H1 (cell line): ENCODE data around the gene DNASE1L1. TPM values are rescaled to one million over a fixed set of nuclear protein-coding genes. Genes with fewer than 3 reads are reported as not detected.

ENCODE experiments used
- CTCF ChIA-PET: fragments of 300-600 bp; sonication (Branson Sonifier 250); formaldehyde crosslinking; loops from one replicate; lab custom pipeline; 2021; ENCODE audit not compliant: partially characterized antibody; lab: Charles Lee
- POLR2A ChIA-PET: fragments of 300-600 bp; sonication (Branson Sonifier 250); formaldehyde crosslinking; loops from one replicate; lab custom pipeline; 2021; ENCODE audit warnings: inconsistent platforms; ENCODE audit not compliant: partially characterized antibody; lab: Charles Lee
- DNase-seq, 2 experiments: peaks; one replicate each; pipeline versions ENCODE4 v3.0.0 to v3.0.0-alpha.2; 2010 to 2022; ENCODE audit warnings: low spot score in 2 of 2, low read depth in 1 of 2, mixed read lengths in 1 of 2
- FAIRE-seq: peaks from 2 replicates; lab custom pipeline; 2011; peaks lifted over from hg19 to GRCh38; lab: Jason Lieb, UNC
- H2AFZ ChIP-seq: 2 replicates; pipeline ENCODE4 v1.8.1; 2012; ENCODE audit warnings: low read length, inconsistent platforms
- H2AK5ac ChIP-seq: 2 replicates; pipeline ENCODE4 v1.6.1; 2013; ENCODE audit warnings: low read depth, low read length
- H2BK120ac ChIP-seq: replicated peaks from 2 replicates; pipeline ENCODE3; 2013; ENCODE audit warnings: low read depth, low read length, inconsistent platforms
- H2BK12ac ChIP-seq: 2 replicates; pipeline ENCODE4 v1.6.1; 2013; ENCODE audit warnings: low read depth, low read length
- H2BK15ac ChIP-seq: 2 replicates; pipeline ENCODE4 v1.6.1; 2013; ENCODE audit warnings: low read length
- H2BK20ac ChIP-seq: 2 replicates; pipeline ENCODE4 v1.6.1; 2013; ENCODE audit warnings: low read length
- H2BK5ac ChIP-seq: 2 replicates; pipeline ENCODE4 v1.6.1; 2013; ENCODE audit warnings: low read depth, low read length
- H3K14ac ChIP-seq: 2 replicates; pipeline ENCODE4 v1.6.1; 2013; ENCODE audit warnings: inconsistent platforms; ENCODE audit not compliant: insufficient read length
- H3K18ac ChIP-seq: 2 replicates; pipeline ENCODE4 v1.6.1; 2013; ENCODE audit warnings: low read length; ENCODE audit errors: extremely low read depth
- H3K23ac ChIP-seq: 2 replicates; pipeline ENCODE4 v1.6.1; 2013; ENCODE audit warnings: inconsistent platforms; ENCODE audit not compliant: insufficient read length
- H3K23me2 ChIP-seq: 2 replicates; pipeline ENCODE4 v1.6.1; 2013; ENCODE audit warnings: low read depth, low read length
- H3K27ac ChIP-seq: 2 replicates; pipeline ENCODE4 v1.6.1; 2011; ENCODE audit warnings: low read depth, low read length, inconsistent platforms
- H3K27me3 ChIP-seq, 4 experiments: replicated peaks in 1 of 4; 1 replicate in 1 of 4; 2 replicates in 3 of 4; pipeline versions ENCODE4 v1.6.1 to v1.8.1; 2011 to 2013; ENCODE audit warnings: low read length in 3 of 4, mild to moderate bottlenecking in 3 of 4, inconsistent platforms in 2 of 4, mixed read lengths in 2 of 4, moderate library complexity in 1 of 4; ENCODE audit not compliant: control insufficient read depth in 3 of 4, insufficient read depth in 3 of 4; ENCODE audit errors: extremely low read depth in 1 of 4
- H3K36me3 ChIP-seq, 4 experiments: 2 replicates each; pipeline versions ENCODE4 v1.6.1 to v1.8.1; 2011 to 2013; ENCODE audit warnings: mild to moderate bottlenecking in 4 of 4, low read length in 3 of 4, moderate library complexity in 2 of 4, control low read depth in 1 of 4, inconsistent platforms in 1 of 4; ENCODE audit not compliant: insufficient read depth in 4 of 4, control insufficient read depth in 2 of 4
- H3K4ac ChIP-seq: replicated peaks from 2 replicates; pipeline ENCODE3; 2013; ENCODE audit warnings: low read length, low read depth, mixed read lengths, inconsistent platforms; ENCODE audit not compliant: insufficient read length
- H3K4me1 ChIP-seq, 4 experiments: replicated peaks in 1 of 4; 1 replicate in 1 of 4; 2 replicates in 3 of 4; pipeline versions ENCODE4 v1.6.1 to v1.8.1; 2011 to 2013; ENCODE audit warnings: low read length in 3 of 4, inconsistent platforms in 2 of 4, mixed read lengths in 1 of 4; ENCODE audit not compliant: insufficient read depth in 4 of 4, control insufficient read depth in 3 of 4
- H3K4me2 ChIP-seq, 2 experiments: 2 replicates each; pipeline versions ENCODE4 v1.6.1 to v1.8.1; 2011 to 2013; ENCODE audit warnings: low read depth in 2 of 2, low read length in 2 of 2, control low read depth in 1 of 2, inconsistent platforms in 1 of 2, mild to moderate bottlenecking in 1 of 2; ENCODE audit not compliant: insufficient read depth in 1 of 2
- H3K4me3 ChIP-seq, 4 experiments: fragments of 200-600, 300-600 bp in 1 of 4; sonication (generic), shearing (Covaris generic), sonication (Bioruptor Twin) in 1 of 4; 2 replicates each; pipeline versions ENCODE4 v1.5.1 to v1.8.1; 2011 to 2016; ENCODE audit warnings: low read length in 4 of 4, low read depth in 3 of 4, control low read depth in 2 of 4, inconsistent platforms in 2 of 4, mild to moderate bottlenecking in 2 of 4, mixed read lengths in 1 of 4, moderate library complexity in 1 of 4; ENCODE audit not compliant: insufficient read depth in 2 of 4; ENCODE audit errors: extremely low read depth in 1 of 4
- H3K56ac ChIP-seq: replicated peaks from 2 replicates; pipeline ENCODE3; 2013; ENCODE audit warnings: low read depth, mild to moderate bottlenecking, mixed read lengths, low read length, inconsistent platforms; ENCODE audit not compliant: insufficient read length
- H3K79me1 ChIP-seq: 2 replicates; pipeline ENCODE4 v1.6.1; 2013; ENCODE audit warnings: low read depth, low read length, control low read depth
- H3K79me2 ChIP-seq, 2 experiments: 2 replicates each; pipeline versions ENCODE4 v1.6.1 to v1.8.1; 2012 to 2013; ENCODE audit warnings: low read length in 2 of 2, mild to moderate bottlenecking in 2 of 2, inconsistent platforms in 1 of 2; ENCODE audit not compliant: insufficient read depth in 2 of 2, control insufficient read depth in 1 of 2
- H3K9ac ChIP-seq, 4 experiments: replicated peaks in 1 of 4; 1 replicate in 1 of 4; 2 replicates in 3 of 4; pipeline versions ENCODE4 v1.6.1 to v1.8.1; 2011 to 2013; ENCODE audit warnings: low read depth in 3 of 4, low read length in 3 of 4, control low read depth in 2 of 4, mild to moderate bottlenecking in 2 of 4, moderate library complexity in 2 of 4, inconsistent platforms in 1 of 4; ENCODE audit errors: extremely low read depth in 1 of 4
- H3K9me3 ChIP-seq, 2 experiments: 2 replicates each; pipeline versions ENCODE4 v1.6.1 to v1.8.1; 2012 to 2013; ENCODE audit warnings: mild to moderate bottlenecking in 2 of 2, moderate library complexity in 2 of 2, control low read depth in 1 of 2, inconsistent platforms in 1 of 2, low read depth in 1 of 2, low read length in 1 of 2, mixed read lengths in 1 of 2; ENCODE audit not compliant: insufficient read depth in 2 of 2
- H4K20me1 ChIP-seq, 2 experiments: replicated peaks in 1 of 2; 2 replicates each; pipeline versions ENCODE3 to v1.8.1; 2011 to 2013; ENCODE audit warnings: inconsistent platforms in 2 of 2, low read length in 2 of 2, mild to moderate bottlenecking in 1 of 2; ENCODE audit not compliant: insufficient read depth in 2 of 2, control insufficient read depth in 1 of 2
- H4K5ac ChIP-seq: 2 replicates; pipeline ENCODE4 v1.6.1; 2013; ENCODE audit warnings: low read length, low read depth, mixed read lengths, inconsistent platforms; ENCODE audit not compliant: insufficient read length
- H4K8ac ChIP-seq: 2 replicates; pipeline ENCODE4 v1.8.0; 2013; ENCODE audit warnings: mild to moderate bottlenecking, moderate library complexity, low read length, inconsistent platforms; ENCODE audit not compliant: insufficient read depth; ENCODE audit errors: extremely low read depth
- H4K91ac ChIP-seq: replicated peaks from 2 replicates; pipeline ENCODE3; 2013; ENCODE audit warnings: low read length, mixed read lengths, inconsistent platforms; ENCODE audit not compliant: insufficient read length
- ATF3 ChIP-seq: IDR thresholded peaks from 2 replicates; pipeline ENCODE4 v1.6.1; 2011; ENCODE audit warnings: low read depth, mild to moderate bottlenecking, low read length; ENCODE audit not compliant: insufficient read depth
- BRCA1 ChIP-seq: IDR thresholded peaks from 2 replicates; pipeline ENCODE4 v1.6.1; 2012; ENCODE audit warnings: low read depth, low read length, improper control_type of control experiment
- CTBP2 ChIP-seq: IDR thresholded peaks from 2 replicates; pipeline ENCODE4 v1.7.0; 2011; ENCODE audit warnings: borderline replicate concordance, mild to moderate bottlenecking, moderate library complexity, mixed read lengths, low read length; ENCODE audit not compliant: insufficient read depth, insufficient read length
- JUND ChIP-seq: IDR thresholded peaks from 2 replicates; pipeline ENCODE4 v1.6.1; 2011; ENCODE audit warnings: mild to moderate bottlenecking, improper control_type of control experiment, low read length
- SIN3A ChIP-seq, 2 experiments: IDR thresholded peaks in 1 of 2; conservative IDR thresholded peaks in 1 of 2; 2 replicates each; pipeline ENCODE4 v1.6.1; 2011 to 2012; ENCODE audit warnings: low read length in 2 of 2, improper control_type of control experiment in 1 of 2, low read depth in 1 of 2, mild to moderate bottlenecking in 1 of 2
- WGBS, 2 experiments: shearing (Covaris generic) in 1 of 2; methylation state at CpG; one replicate each; pipeline versions ENCODE4 v1.1.6 to v1.1.7; 2013 to 2015; ENCODE audit warnings: low lambda C conversion rate in 2 of 2, mixed read lengths in 2 of 2, inconsistent platforms in 1 of 2, low coverage in 1 of 2, missing lambda C conversion rate in 1 of 2; ENCODE audit not compliant: insufficient replicate concordance in 2 of 2, insufficient coverage in 1 of 2, insufficient read length in 1 of 2; ENCODE audit errors: extremely low coverage in 1 of 2, missing lambda C conversion rate in 1 of 2; 5-methylcytosine and 5-hydroxymethylcytosine counted together
- polyA plus RNA-seq, 7 experiments: library from polyadenylated mRNA; depleted of rRNA in 3 of 7; stranded (reverse) in 5 of 7; unstranded in 2 of 7; fragments of >200 nt in 5 of 7; fragments of 200-250 nt in 2 of 7; gene quantifications; 1 replicate in 5 of 7; 2 replicates in 1 of 7; 4 replicates in 1 of 7; pipeline versions ENCODE4 v1.2.1 to v1.2.3, GENCODE V29; 2011 to 2013; ENCODE audit warnings: missing spikeins in 2 of 7, mixed read lengths in 2 of 7
- total RNA-seq: library from RNA; stranded (reverse); fragmentation: NEBNext Ultra II Directional; extraction: Animal tissue kit (Norgen Biotek cat#: 25700); gene quantifications from 2 replicates; pipeline ENCODE4 v1.2.1, GENCODE V29; 2021

DNASE1L1 gene
- total and polyA plus RNA-seq, 2 of the 8 experiments (the other 6 are each of a cell fraction or from before 2014, with no cell fraction given): 8.7 to 30.0 TPM

- Histone ChIP-seq H3K14ac (no peak overlapping the region), H2BK20ac (no peak overlapping the region), H3K4me2 (peak overlapping the region; percentile 69 to 70), H3K36me3 (peaks cover 0 to 35% (median 15%) of the 10 kb centered on the region in 4 experiments; a peak in 5 of 8 replicates), H3K27ac (no peak overlapping the region), H3K56ac (no peak overlapping the region), H4K20me1 (peaks cover 0 to 5% of the 10 kb centered on the region in 2 experiments), H3K4ac (no peak overlapping the region), H3K79me1 (no peaks in the 10 kb centered on the region; the same call in 1 of the 2 replicates), H3K4me3 (peak overlapping the region; percentile 38 to 71 (median 49)), H2BK120ac (no peak overlapping the region), H2BK15ac (no peak overlapping the region), H3K23me2 (peaks cover 3% of the 10 kb centered on the region; the same call in 1 of the 2 replicates), H3K27me3 (no peaks in the 10 kb centered on the region), H2BK5ac (no peak overlapping the region), H3K9me3 (no peaks in the 10 kb centered on the region), H3K4me1 (peaks cover 0 to 4% (median 0%) of the 10 kb centered on the region in 4 experiments; a peak in 1 of 7 replicates), H4K91ac (no peak overlapping the region), H2BK12ac (no peak overlapping the region), H3K18ac (no peak overlapping the region), H3K79me2 (no peaks in the 10 kb centered on the region; a peak in 1 of 4 replicates), H3K23ac (no peak overlapping the region), H2AK5ac (no peak overlapping the region), H3K9ac (peak overlapping the region in 2 of 4 experiments; percentile 28 to 37; a peak in 2 of 7 replicates), H2AFZ (no peak overlapping the region), H4K5ac (no peak overlapping the region), H4K8ac (0 out of 2 replicates have a peak overlapping the region, but pooled peaks have one; percentile 25)
- FAIRE-seq (no peak), DNase-seq (no peak)
- CTCF ChIA-PET: interaction anchor here (0.6 to 1.6 kb wide), 5 partner anchors 9 to 100 kb away, joined by 3 read pairs; partner anchors contain the start of gene SLC10A3
- 81% methylated on average over 4 of the region's 13 CpGs; no CpG with 5 or more reads in 1 of the 2 experiments for WGBS, 2 experiments
- no peak for TF ChIP-seq CTBP2
- TF ChIP-seq BRCA1: no peak
- TF ChIP-seq SIN3A (conservative IDR thresholded peaks at IDR 0.05 in 1 of 2, IDR thresholded peaks at IDR 0.05 in 1 of 2; ENCODE audit: low read depth in 1 of 2, low read length in 2 of 2): no peak
- no peak for TF ChIP-seq ATF3
- no peak for TF ChIP-seq JUND
- POLR2A ChIA-PET: interaction anchor here (1.0 to 2.9 kb wide), 5 partner anchors 10 to 90 kb away, joined by 3 to 9 read pairs (median 5); partner anchors contain the start of genes ATP6AP1 and RPL10
These were observed 35.7 kb upstream of the DNASE1L1 start for GRCh38 chrX:154444755-154445246.
